Stimulated activated CD4-positive, alpha-beta T cell treated with anti-CD3 and anti-CD28 coated beads, TNF-alpha, amount 100 ng/mL, for 1 hour (primary cell): ENCODE data around the gene CCDC12.
A peak's percentile ranks its signal among the peaks of the same experiment; 100 is the strongest.

Experiments used
- DNase-seq, 3 donors: peaks; one replicate each; pipeline ENCODE4 v3.0.0-alpha.2; 2020; ENCODE audit warnings: low read depth in 3 of 3, low spot score in 1 of 3

CCDC12 gene

DNA sequence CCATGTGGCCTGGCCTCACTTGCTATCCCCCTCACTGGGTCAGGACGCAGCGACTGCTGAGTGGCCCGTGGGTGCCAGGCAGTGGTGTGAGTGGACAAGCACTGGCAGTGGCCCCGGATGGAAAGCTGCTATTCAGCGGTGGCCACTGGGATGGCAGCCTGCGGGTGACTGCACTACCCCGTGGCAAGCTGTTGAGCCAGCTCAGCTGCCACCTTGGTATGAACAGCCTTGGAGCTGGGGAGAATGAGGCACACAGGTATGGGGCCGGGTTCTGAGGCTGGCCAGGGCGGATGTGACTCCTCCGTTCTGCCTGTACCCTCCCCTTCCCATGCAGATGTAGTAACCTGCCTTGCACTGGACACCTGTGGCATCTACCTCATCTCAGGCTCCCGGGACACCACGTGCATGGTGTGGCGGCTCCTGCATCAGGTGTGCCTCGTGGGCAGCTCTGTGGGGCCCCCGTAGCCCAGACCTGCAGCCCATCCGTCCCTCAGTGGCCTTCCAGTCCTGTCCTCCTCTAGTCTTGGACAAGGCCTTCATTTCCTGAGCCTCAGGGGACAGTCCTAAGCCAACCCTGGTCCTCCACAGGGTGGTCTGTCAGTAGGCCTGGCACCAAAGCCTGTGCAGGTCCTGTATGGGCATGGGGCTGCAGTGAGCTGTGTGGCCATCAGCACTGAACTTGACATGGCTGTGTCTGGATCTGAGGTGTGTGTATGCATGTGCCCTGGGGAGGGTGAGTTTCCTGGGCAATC lies 31.1 kb upstream of the CCDC12 start:
- no peak for DNase-seq

DNA sequence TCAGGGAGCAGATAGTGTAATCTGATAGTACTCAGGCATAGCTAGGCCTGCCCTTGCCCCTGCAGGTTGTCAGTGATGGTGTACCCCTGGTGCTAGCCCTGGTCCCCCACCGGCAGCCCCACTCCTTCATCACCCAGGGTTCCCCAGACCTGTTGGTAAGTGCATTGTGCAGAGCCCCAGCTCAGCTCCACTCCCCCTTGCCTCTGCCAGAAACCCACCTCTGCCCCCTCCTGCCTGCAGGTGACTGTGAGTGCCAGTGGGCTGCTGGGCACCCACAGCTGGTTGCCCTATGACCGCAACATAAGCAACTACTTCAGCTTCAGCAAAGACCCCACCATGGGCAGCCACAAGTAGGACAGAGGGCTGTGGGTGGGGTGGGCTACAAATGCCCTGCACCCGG lies 30.5 kb upstream of the CCDC12 start:
- no peak for DNase-seq

GRCh38 chr3:47006145-47006651 lies 29.7 kb upstream of the CCDC12 start:
- DNase-seq, result no peak

DNA sequence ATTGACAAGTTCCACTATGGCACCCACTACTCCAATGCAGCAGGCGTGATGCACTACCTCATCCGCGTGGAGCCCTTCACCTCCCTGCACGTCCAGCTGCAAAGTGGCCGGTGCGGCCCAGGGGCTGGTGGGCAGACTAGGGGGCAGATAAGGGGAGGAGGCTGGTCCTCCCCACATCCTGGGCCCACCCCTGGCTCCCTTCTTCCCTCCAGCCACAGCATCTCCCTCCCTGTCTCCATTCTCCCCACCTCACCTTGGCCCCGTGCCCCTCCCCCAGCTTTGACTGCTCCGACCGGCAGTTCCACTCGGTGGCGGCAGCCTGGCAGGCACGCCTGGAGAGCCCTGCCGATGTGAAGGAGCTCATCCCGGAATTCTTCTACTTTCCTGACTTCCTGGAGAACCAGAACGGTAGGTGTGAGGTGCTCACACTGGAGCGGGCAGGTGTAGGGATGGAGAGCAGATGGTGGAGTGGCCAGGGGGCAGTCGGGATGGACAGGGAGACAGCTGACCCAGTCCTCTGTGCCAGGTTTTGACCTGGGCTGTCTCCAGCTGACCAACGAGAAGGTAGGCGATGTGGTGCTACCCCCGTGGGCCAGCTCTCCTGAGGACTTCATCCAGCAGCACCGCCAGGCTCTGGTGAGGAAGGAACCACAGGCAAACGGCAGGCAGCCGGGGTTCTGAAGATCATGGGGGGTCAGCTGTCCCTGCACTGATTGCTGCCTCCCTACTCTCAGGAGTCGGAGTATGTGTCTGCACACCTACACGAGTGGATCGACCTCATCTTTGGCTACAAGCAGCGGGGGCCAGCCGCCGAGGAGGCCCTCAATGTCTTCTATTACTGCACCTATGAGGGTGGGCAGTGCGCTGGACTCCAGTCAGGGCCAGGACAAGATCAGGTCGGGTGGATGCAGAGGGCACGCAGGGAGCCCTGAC lies 28.9 kb upstream of the CCDC12 start:
- no peak for DNase-seq

DNA sequence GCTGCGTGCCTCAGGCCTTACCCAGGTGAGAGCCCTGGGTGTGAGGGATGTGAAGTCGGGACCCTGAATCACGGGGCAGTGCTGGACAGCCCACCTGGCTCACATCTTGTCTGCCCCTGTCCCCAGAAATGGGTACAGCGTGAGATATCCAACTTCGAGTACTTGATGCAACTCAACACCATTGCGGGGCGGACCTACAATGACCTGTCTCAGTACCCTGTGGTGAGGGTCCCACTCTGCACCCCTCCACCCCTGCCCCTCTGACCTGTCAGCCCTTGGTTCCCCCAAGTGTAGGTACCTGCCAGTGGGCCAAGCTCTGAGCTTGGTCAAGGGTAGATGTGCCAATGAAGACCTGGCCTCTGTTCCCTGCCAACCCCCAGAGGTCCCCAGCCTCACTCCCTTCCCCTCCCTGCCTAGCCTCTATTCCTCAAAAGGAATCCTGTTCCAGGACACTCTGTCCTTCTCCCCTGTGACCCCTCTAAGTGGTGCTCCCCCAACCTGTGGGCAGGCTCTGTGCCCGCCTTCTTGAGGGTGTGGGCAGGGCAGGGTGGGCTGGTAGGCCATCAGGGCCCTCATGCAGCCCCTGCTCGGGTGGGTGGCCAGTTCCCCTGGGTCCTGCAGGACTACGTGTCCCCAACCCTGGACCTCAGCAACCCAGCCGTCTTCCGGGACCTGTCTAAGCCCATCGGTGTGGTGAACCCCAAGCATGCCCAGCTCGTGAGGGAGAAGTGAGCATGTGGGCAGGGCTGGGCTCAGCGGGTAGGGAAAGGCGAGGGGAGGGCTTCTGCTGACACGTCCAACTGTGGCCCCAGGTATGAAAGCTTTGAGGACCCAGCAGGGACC lies 28.0 kb upstream of the CCDC12 start:
- no peak for DNase-seq

- no peak for DNase-seq
Measured at GRCh38 chr3:47003461-47004368, 27.2 kb upstream of the CCDC12 start.

- no peak for DNase-seq
Measured at GRCh38 chr3:47003056-47003410, 26.5 kb upstream of the CCDC12 start.

GRCh38 chr3:47002171-47003055 lies 25.9 kb upstream of the CCDC12 start:
- no peak for DNase-seq

DNA sequence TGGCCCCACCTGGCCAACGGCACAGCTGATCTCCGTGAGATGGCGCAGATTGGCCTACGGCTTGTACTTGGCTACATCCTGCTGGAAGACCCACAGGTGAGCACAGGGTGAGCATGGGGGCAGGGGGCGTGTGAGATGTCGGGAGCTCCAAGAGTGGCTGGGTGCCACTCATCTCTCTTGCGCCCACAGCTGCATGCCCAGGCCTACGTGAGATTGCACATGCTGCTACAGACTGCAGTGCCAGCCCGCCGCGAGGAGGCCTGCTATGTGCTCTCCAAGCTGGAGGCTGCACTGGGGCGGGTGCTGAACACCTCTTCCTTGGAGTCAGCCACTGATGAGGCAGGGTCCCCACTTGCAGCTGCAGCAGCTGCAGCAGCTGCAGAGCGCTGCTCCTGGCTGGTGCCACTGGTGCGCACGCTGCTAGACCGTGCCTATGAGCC lies 25.2 kb upstream of the CCDC12 start:
- no peak for DNase-seq

DNA sequence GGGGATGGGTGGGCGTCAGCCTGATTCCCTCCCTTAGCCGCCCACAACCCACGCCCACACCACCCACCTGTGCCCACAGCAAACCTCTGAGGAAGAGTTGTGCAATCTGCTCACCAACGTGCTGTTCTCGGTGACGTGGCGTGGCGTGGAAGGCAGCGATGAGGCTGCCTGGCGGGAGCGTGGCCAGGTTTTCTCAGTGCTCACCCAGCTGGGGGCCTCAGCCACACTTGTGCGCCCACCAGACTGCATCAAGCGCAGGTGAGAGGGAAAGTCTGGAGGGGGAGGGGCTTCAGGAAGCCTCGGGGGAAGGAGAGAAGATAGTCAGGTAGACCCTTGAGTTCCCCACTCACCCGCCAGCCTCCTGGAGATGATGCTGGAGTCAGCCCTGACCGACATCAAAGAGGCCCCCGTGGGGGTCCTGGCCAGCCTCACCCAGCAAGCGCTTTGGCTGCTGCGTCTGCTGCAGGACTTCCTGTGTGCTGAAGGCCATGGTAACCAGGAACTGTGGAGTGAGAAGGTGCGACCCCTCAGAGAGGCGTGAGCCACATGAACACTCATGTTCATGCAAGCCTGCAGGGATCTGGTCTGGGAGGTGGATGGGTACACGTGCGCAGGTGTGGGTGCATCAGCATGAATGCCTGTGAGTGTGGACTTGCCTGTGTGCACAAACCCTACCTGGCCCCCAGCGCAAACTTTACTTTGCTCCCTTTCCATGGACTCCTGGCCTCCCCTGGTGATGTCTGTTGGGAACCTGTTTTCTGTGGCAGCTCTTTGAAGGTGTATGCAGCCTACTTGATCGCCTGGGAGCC lies 24.6 kb upstream of the CCDC12 start:
- no peak for DNase-seq

- no peak for DNase-seq
Measured at GRCh38 chr3:47000198-47000815, 23.8 kb upstream of the CCDC12 start.

GRCh38 chr3:46999516-47000197 lies 23.1 kb upstream of the CCDC12 start:
- DNase-seq, result no peak

DNA sequence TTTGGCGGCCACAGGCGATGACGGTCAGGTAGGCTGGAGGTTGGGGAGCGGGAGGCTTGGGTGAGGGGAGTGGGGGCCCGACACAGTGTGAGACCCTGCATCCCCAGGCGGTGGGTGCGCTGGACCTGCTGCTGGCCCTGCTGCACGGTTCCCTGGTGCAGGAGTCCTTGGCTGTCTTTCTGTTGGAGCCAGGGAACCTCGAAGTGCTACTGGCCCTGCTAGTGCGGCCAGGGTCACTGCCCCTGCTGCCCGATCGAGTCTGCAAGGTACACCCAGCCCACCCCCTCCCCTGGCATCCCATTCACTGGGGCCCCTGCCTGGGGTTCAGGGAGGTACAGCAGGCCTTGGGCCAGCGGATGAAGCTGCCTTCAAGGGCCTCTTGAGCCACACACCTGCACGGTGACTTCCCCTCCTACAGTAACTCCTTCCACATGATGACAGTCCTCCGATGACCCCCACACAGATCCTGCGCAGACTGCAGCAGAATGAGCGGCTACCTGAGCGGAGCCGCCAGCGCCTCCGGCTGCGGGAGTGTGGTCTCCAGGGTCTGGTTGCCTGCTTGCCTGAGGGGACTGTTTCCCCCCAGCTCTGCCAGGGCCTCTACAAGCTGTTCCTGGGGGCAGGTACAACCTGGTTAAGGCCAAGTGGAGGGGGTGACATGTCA lies 22.4 kb upstream of the CCDC12 start:
- no peak for DNase-seq

DNA sequence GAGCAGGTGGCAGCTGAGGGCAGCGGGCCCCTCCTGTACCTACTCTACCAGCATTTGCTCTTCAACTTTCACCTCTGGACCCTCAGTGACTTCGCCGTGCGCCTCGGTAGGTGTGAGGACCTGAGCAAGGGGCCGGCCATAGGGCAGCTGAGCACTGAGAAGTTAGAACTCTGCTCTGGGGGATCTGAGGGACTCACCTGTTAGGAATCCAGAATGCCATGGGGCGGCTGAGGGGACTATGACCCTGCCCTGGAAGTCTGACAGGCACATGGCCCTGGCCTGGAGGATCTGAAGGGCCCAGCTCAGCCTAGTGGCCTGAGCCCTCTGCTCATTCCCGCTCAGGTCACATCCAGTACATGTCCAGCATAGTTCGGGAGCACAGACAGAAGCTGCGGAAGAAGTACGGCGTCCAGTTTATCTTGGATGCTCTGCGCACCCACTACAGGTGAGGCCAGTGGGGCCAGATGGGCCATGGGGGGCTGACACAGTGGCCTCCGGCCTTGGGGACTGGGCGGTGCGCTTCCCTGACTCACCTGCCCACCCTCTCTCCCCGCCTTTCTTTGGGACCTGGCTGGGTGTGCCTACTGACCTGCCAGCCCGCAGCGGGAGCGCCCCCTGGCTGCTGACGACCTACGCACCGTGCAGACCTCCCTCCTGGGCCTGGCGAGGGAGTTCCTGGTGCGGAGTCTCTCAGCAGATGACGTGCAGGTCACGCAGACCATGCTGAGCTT lies 21.7 kb upstream of the CCDC12 start:
- peak; percentile 41 to 64 (median 61) for DNase-seq

- DNase-seq, result no peak
Measured at GRCh38 chr3:46997453-46998091, 21.0 kb upstream of the CCDC12 start.
